NB4 (cell line): ENCODE results near the gene SENP7.

Experiments used
- CTCF ChIP-seq: IDR thresholded peaks from one replicate; pipeline ENCODE4 v1.5.1; 2012; ENCODE audit warnings: low read depth, low read length
- MAX ChIP-seq: IDR thresholded peaks from 2 replicates; pipeline ENCODE4 v1.6.1; 2011; ENCODE audit warnings: low read depth, low read length
- MYC ChIP-seq: IDR thresholded peaks from 2 replicates; pipeline ENCODE4 v1.6.1; 2011; ENCODE audit warnings: low read depth, low read length
- POLR2A ChIP-seq: IDR thresholded peaks from 2 replicates; pipeline ENCODE4 v1.6.1; 2011; ENCODE audit warnings: mild to moderate bottlenecking; ENCODE audit not compliant: insufficient read length; ENCODE audit errors: extremely low read depth

GRCh38 chr3:101319531-101319930, 193.5 kb downstream of the SENP7 start:
- no peak for TF ChIP-seq POLR2A
- no peak for TF ChIP-seq CTCF
- no peak for TF ChIP-seq MAX
- no peak for TF ChIP-seq MYC
